SW480 (cell line): Measurements from ENCODE around the gene ELF5.

ENCODE experiments used
- DNase-seq: peaks from one replicate; pipeline ENCODE4 v3.0.0-alpha.2; 2016; ENCODE audit warnings: low spot score

ELF5 gene

GRCh38 chr11:34522188-34522587 lies 8.6 kb upstream of the ELF5 start:
- DNase-seq: no peak

- DNase-seq: no peak
Observed at GRCh38 chr11:34521265-34521664, 7.7 kb upstream of the ELF5 start.

GRCh38 chr11:34519595-34520235 lies 6.1 kb upstream of the ELF5 start:
- peak; percentile 9 for DNase-seq

GRCh38 chr11:34516247-34517040 lies 2.9 kb upstream of the ELF5 start:
- DNase-seq: no peak

GRCh38 chr11:34514597-34514996 lies 1.0 kb upstream of the ELF5 start:
- no peak for DNase-seq

GRCh38 chr11:34512840-34513681 lies 533 bp downstream of the ELF5 start:
- DNase-seq: peak; percentile 46

- no peak for DNase-seq
Observed at GRCh38 chr11:34510673-34511072, 2.9 kb downstream of the ELF5 start.

- no peak for DNase-seq
Observed at GRCh38 chr11:34510218-34510617, 3.4 kb downstream of the ELF5 start.

- no peak for DNase-seq
Observed at GRCh38 chr11:34509336-34509876, 4.2 kb downstream of the ELF5 start.

- no peak for DNase-seq
Observed at GRCh38 chr11:34508524-34508923, 5.1 kb downstream of the ELF5 start.

GRCh38 chr11:34507610-34508009 lies 6.0 kb downstream of the ELF5 start:
- no peak for DNase-seq

- no peak for DNase-seq
Observed at GRCh38 chr11:34507156-34507555, 6.4 kb downstream of the ELF5 start.

GRCh38 chr11:34505874-34506273 lies 7.7 kb downstream of the ELF5 start:
- no peak for DNase-seq

GRCh38 chr11:34502949-34503348 lies 10.6 kb downstream of the ELF5 start:
- no peak for DNase-seq

GRCh38 chr11:34501949-34502348 lies 11.6 kb downstream of the ELF5 start:
- DNase-seq: peak; percentile 13

- DNase-seq: peak; percentile 75
Observed at GRCh38 chr11:34501500-34501899, 12.1 kb downstream of the ELF5 start.

GRCh38 chr11:34499719-34500500 lies 13.7 kb downstream of the ELF5 start:
- DNase-seq: no peak

- DNase-seq: peak; percentile 57
Observed at GRCh38 chr11:34495724-34496377, 17.7 kb downstream of the ELF5 start.

- DNase-seq: peak; percentile 35
Observed at GRCh38 chr11:34495239-34495723, 18.3 kb downstream of the ELF5 start.

GRCh38 chr11:34493926-34494595 lies 19.5 kb downstream of the ELF5 start:
- no peak for DNase-seq
